ENCODE measurements around the gene CFAP221. TPM values are rescaled to one million over a fixed set of nuclear protein-coding genes. Genes with fewer than 3 reads are reported as not detected.

Gene CFAP221
- total RNA-seq, 1 experiment from 2014 or later = not detected

DNA sequence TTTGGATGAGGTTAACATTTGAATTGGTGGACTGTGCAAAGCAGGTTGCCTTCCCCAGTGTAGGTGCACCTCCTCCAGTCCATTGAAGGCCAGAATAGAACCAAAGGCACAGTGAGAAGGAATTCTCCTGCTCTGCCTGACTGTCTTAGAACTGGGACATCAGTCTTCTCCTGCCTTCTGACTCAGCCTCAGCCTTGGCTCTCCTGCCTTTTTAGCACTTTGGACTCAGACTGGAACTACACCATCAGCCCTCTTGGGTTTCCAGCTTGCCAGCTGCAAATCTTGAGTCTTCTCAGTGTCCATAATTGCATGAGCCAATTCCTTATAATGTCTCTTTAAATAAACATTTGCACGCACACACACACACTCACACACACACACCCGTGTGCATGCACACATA lies 126.8 kb downstream of the CFAP221 start:
- no peaks in the 10 kb centered on the region for H3K79me2 ChIP-seq (ENCODE audit: low read depth)
- H3K36me3 ChIP-seq (ENCODE audit: low read depth) = no peaks in the 10 kb centered on the region
- CTCF ChIA-PET = no interaction called here
- no peaks in the 10 kb centered on the region for H3K9me2 ChIP-seq (ENCODE audit: insufficient read depth)
- H3K4me1 ChIP-seq (replicated peaks; ENCODE audit: insufficient read depth) = no peaks in the 10 kb centered on the region
- H3K4me2 ChIP-seq = no peak overlapping the region
- no peak overlapping the region for H3K4me3 ChIP-seq
- BruUV-seq (replicated peaks) = no TSS peak
- H2AFZ ChIP-seq = no peak overlapping the region
- TF ChIP-seq, protein P1, sequence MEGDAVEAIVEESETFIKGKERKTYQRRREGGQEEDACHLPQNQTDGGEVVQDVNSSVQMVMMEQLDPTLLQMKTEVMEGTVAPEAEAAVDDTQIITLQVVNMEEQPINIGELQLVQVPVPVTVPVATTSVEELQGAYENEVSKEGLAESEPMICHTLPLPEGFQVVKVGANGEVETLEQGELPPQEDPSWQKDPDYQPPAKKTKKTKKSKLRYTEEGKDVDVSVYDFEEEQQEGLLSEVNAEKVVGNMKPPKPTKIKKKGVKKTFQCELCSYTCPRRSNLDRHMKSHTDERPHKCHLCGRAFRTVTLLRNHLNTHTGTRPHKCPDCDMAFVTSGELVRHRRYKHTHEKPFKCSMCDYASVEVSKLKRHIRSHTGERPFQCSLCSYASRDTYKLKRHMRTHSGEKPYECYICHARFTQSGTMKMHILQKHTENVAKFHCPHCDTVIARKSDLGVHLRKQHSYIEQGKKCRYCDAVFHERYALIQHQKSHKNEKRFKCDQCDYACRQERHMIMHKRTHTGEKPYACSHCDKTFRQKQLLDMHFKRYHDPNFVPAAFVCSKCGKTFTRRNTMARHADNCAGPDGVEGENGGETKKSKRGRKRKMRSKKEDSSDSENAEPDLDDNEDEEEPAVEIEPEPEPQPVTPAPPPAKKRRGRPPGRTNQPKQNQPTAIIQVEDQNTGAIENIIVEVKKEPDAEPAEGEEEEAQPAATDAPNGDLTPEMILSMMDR (conservative IDR thresholded peaks at IDR 0.05) = no peak
- TF ChIP-seq EZH2 (IDR thresholded peaks at IDR 0.05; ENCODE audit: low read depth) = no peak
- H3K27me3 ChIP-seq (ENCODE audit: insufficient read depth, low read depth) = peaks cover 11% of the 10 kb centered on the region
- H3F3A ChIP-seq (ENCODE audit: insufficient read depth, low read depth) = no peaks in the 10 kb centered on the region
- no peak overlapping the region for H3K27ac ChIP-seq
- no peak for DNase-seq
- H3K9me3 ChIP-seq (ENCODE audit: insufficient read depth, low read depth) = no peaks in the 10 kb centered on the region
- intact Hi-C loops (cut with micrococcal nuclease; ENCODE audit: unreplicated experiment) = loop anchor here (10.0 kb wide), 1 partner anchor 176 kb away; no protein-coding TSS in a partner anchor
- H4K20me1 ChIP-seq (ENCODE audit: insufficient read depth) = no peaks in the 10 kb centered on the region
- POLR2A ChIA-PET (ENCODE audit: unreplicated experiment) = no interaction called here

DNA sequence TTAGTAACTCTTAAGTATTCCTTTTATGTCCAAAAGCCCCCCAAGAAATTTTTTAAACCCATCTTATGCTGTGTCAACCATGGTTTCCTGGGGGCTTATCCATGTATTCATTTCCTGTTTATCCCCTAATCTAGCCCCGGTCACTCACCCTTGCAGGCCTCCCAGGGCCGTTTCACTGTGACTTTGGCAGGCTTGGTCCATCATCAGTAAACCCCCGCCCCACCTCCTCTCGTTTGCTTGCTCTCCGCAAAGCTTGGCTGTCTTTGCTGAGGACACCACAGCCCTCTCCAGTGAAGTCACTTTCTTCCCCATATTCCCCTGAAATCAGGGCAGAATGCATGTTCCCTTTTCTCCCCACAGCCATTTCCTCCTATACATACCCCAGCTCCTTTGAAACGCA lies 127.5 kb downstream of the CFAP221 start:
- POLR2A ChIA-PET (ENCODE audit: unreplicated experiment) = no interaction called here
- Histone ChIP-seq H2AFZ (no peak overlapping the region), H3K27me3 (ENCODE audit: insufficient read depth, low read depth) (peaks cover 7% of the 10 kb centered on the region), H4K20me1 (ENCODE audit: insufficient read depth) (no peaks in the 10 kb centered on the region), H3K9me3 (ENCODE audit: insufficient read depth, low read depth) (no peaks in the 10 kb centered on the region), H3K4me3 (no peak overlapping the region), H3K27ac (no peak overlapping the region), H3K36me3 (ENCODE audit: low read depth) (no peaks in the 10 kb centered on the region), H3K79me2 (ENCODE audit: low read depth) (no peaks in the 10 kb centered on the region), H3K4me1 (replicated peaks; ENCODE audit: insufficient read depth) (no peaks in the 10 kb centered on the region), H3K4me2 (no peak overlapping the region), H3F3A (ENCODE audit: insufficient read depth, low read depth) (no peaks in the 10 kb centered on the region), H3K9me2 (ENCODE audit: insufficient read depth) (no peaks in the 10 kb centered on the region)
- DNase-seq = no peak
- intact Hi-C loops (cut with micrococcal nuclease; ENCODE audit: unreplicated experiment) = loop anchor here (10.0 kb wide), 1 partner anchor 177 kb away; no protein-coding TSS in a partner anchor
- no TSS peak for BruUV-seq (replicated peaks)
- TF ChIP-seq, protein P1 (conservative IDR thresholded peaks at IDR 0.05) = no peak
- TF ChIP-seq EZH2 (IDR thresholded peaks at IDR 0.05; ENCODE audit: low read depth) = no peak
- CTCF ChIA-PET = no interaction called here

DNA sequence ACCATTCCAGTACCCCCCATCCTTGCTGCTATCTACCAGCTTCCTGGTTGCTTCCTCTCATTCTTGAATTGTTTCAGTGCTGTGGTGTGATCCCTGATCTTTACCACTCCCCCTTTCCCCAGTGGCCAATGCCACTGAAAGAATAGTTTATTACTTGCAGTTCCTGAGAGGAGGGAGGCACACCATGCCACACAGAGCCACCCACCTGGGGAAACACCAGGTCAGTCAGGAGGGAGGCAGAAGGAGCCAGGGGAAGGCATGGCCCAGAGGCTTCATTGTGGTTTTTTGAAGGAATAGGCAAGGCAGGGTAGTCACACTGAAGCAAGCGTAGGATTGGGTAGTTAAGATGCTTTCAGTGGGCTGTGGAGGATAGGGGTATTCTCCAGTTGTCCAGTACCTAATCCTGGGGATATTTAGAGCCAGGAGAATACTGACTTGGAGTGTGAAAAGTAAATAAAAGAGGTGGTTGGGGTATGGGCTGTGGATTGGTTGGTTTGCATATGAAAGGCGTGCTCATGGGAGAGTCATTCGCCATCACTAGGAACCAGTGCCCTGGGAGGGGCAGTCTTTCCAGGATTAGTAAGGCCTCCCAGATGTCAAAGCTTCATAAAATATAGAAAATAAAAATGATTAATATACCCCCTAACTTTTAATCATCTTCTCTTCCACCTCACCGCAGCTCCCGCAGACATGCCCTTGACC lies 128.1 kb downstream of the CFAP221 start:
- Histone ChIP-seq H3K27me3 (ENCODE audit: insufficient read depth, low read depth) (peaks cover 7% of the 10 kb centered on the region), H4K20me1 (ENCODE audit: insufficient read depth) (no peaks in the 10 kb centered on the region), H3F3A (ENCODE audit: insufficient read depth, low read depth) (no peaks in the 10 kb centered on the region), H3K36me3 (ENCODE audit: low read depth) (no peaks in the 10 kb centered on the region), H3K9me2 (ENCODE audit: insufficient read depth) (no peaks in the 10 kb centered on the region), H2AFZ (no peak overlapping the region), H3K9me3 (ENCODE audit: insufficient read depth, low read depth) (no peaks in the 10 kb centered on the region), H3K79me2 (ENCODE audit: low read depth) (no peaks in the 10 kb centered on the region), H3K4me1 (replicated peaks; ENCODE audit: insufficient read depth) (no peaks in the 10 kb centered on the region), H3K4me3 (no peak overlapping the region), H3K27ac (no peak overlapping the region), H3K4me2 (no peak overlapping the region)
- no TSS peak for BruUV-seq (replicated peaks)
- POLR2A ChIA-PET (ENCODE audit: unreplicated experiment) = no interaction called here
- intact Hi-C loops (cut with micrococcal nuclease; ENCODE audit: unreplicated experiment) = loop anchor here (10.0 kb wide), 1 partner anchor 178 kb away; no protein-coding TSS in a partner anchor
- CTCF ChIA-PET = no interaction called here
- TF ChIP-seq EZH2 (IDR thresholded peaks at IDR 0.05; ENCODE audit: low read depth) = no peak
- TF ChIP-seq, protein P1 (conservative IDR thresholded peaks at IDR 0.05) = no peak
- DNase-seq = no peak

All from PC-9 (cell line).